Ovary (tissue), 3 donors: ENCODE measurements around the gene FBXO28.

Experiments used
- EP300 ChIP-seq: sonication (generic); formaldehyde crosslinking; IDR thresholded peaks from one replicate; pipeline ENCODE4 v1.6.1; 2017; ENCODE audit warnings: antibody characterized with exemption
- POLR2A ChIP-seq: fragments of 450-650 bp; IDR thresholded peaks from one replicate; pipeline ENCODE4 v1.6.1; 2017; ENCODE audit warnings: antibody characterized with exemption, mild to moderate bottlenecking, moderate library complexity
- TF ChIP-seq, protein P1 (sequence below), 3 donors: fragments of 450-650 bp in 2 of 3; fragments of 200-600 bp in 1 of 3; IDR thresholded peaks; one replicate each; pipeline versions ENCODE4 v1.5.1 to v1.8.0; 2016 to 2022; ENCODE audit warnings: antibody characterized with exemption in 3 of 3, mild to moderate bottlenecking in 1 of 3
- donor health status: DM: no; HTN: no; CAD: no.

DNA sequence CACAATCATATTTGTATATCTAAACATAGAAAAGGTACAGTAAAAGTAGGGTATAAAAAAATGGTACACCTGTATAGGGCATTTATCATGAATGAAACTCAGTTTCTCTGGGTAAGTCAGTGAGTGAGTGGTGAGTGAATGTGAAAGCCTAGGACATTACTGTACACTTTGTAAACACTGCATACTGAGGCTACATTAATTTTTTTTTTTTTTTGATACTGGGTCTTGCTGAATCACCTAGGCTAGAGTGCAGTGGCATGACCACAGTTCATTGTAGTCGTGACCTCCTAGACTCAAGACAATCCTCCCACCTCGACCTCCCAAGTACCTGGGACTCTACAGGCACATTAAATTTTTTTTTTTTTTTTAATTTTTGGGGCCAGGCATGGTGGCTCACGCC, 27.8 kb downstream of the FBXO28 start:
- TF ChIP-seq, protein P1, sequence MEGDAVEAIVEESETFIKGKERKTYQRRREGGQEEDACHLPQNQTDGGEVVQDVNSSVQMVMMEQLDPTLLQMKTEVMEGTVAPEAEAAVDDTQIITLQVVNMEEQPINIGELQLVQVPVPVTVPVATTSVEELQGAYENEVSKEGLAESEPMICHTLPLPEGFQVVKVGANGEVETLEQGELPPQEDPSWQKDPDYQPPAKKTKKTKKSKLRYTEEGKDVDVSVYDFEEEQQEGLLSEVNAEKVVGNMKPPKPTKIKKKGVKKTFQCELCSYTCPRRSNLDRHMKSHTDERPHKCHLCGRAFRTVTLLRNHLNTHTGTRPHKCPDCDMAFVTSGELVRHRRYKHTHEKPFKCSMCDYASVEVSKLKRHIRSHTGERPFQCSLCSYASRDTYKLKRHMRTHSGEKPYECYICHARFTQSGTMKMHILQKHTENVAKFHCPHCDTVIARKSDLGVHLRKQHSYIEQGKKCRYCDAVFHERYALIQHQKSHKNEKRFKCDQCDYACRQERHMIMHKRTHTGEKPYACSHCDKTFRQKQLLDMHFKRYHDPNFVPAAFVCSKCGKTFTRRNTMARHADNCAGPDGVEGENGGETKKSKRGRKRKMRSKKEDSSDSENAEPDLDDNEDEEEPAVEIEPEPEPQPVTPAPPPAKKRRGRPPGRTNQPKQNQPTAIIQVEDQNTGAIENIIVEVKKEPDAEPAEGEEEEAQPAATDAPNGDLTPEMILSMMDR (IDR thresholded peaks at IDR 0.05): no peak
- no peak for TF ChIP-seq EP300
- no peak for TF ChIP-seq POLR2A
